H1 (cell line): ENCODE results near the gene SOBP. TPM values are rescaled to one million over a fixed set of nuclear protein-coding genes. Genes with fewer than 3 reads are reported as not detected.

Experiments used
- ASH2L ChIP-seq: fragments of 200-600, 300-600 bp; sonication (generic); IDR thresholded peaks from one replicate; pipeline ENCODE4 v1.7.1; 2017; ENCODE audit warnings: low read length
- CHD2 ChIP-seq: IDR thresholded peaks from 2 replicates; pipeline ENCODE4 v1.6.1; 2012; ENCODE audit warnings: low read length, improper control_type of control experiment
- CHD7 ChIP-seq: fragments of 300-600 bp; sonication (generic); IDR thresholded peaks from 2 replicates; pipeline ENCODE4 v1.7.1; 2012; ENCODE audit warnings: low read length, moderate library complexity, mild to moderate bottlenecking, inconsistent platforms; ENCODE audit not compliant: insufficient replicate concordance
- KDM4A ChIP-seq: IDR thresholded peaks from one replicate; pipeline ENCODE4 v1.7.1; 2012; ENCODE audit warnings: low read depth, mild to moderate bottlenecking, moderate library complexity, low read length, inconsistent platforms; ENCODE audit not compliant: severe bottlenecking
- SAP30 ChIP-seq: fragments of 300-600 bp; sonication (generic); IDR thresholded peaks from 2 replicates; pipeline ENCODE4 v1.7.1; 2012; ENCODE audit warnings: low read length, moderate library complexity, mild to moderate bottlenecking, inconsistent platforms; ENCODE audit not compliant: insufficient read depth, insufficient replicate concordance
- polyA plus RNA-seq, 7 experiments: library from polyadenylated mRNA; depleted of rRNA in 3 of 7; stranded (reverse) in 5 of 7; unstranded in 2 of 7; fragments of >200 nt in 5 of 7; fragments of 200-250 nt in 2 of 7; gene quantifications; 1 replicate in 5 of 7; 2 replicates in 1 of 7; 4 replicates in 1 of 7; pipeline versions ENCODE4 v1.2.1 to v1.2.3, GENCODE V29; 2011 to 2013; ENCODE audit warnings: missing spikeins in 2 of 7, mixed read lengths in 2 of 7
- total RNA-seq: library from RNA; stranded (reverse); fragmentation: NEBNext Ultra II Directional; extraction: Animal tissue kit (Norgen Biotek cat#: 25700); gene quantifications from 2 replicates; pipeline ENCODE4 v1.2.1, GENCODE V29; 2021

SOBP gene
- total and polyA plus RNA-seq, 2 of the 8 experiments (the other 6 are each of a cell fraction or from before 2014, with no cell fraction given) = 0.45 to 6.2 TPM

- no peak for TF ChIP-seq CHD7
- no peak for TF ChIP-seq KDM4A
- TF ChIP-seq SAP30 = no peak
- TF ChIP-seq CHD2 = no peak
- no peak for TF ChIP-seq ASH2L
Observed at GRCh38 chr6:107683183-107683582, 193.3 kb downstream of the SOBP start (continued).
